H1 (cell line): ENCODE results near the gene TMEM126B. TPM values are rescaled to one million over a fixed set of nuclear protein-coding genes. Genes with fewer than 3 reads are reported as not detected.
"Not testable (repeated sequence)": the region's sequence is repeated elsewhere in the genome, so short reads cannot be mapped to it uniquely, and the experiment has no call there.

ENCODE experiments used
- CTCF ChIA-PET: fragments of 300-600 bp; sonication (Branson Sonifier 250); formaldehyde crosslinking; loops from one replicate; lab custom pipeline; 2021; ENCODE audit not compliant: partially characterized antibody; lab: Charles Lee
- POLR2A ChIA-PET: fragments of 300-600 bp; sonication (Branson Sonifier 250); formaldehyde crosslinking; loops from one replicate; lab custom pipeline; 2021; ENCODE audit warnings: inconsistent platforms; ENCODE audit not compliant: partially characterized antibody; lab: Charles Lee
- DNase-seq, 2 experiments: peaks; one replicate each; pipeline versions ENCODE4 v3.0.0 to v3.0.0-alpha.2; 2010 to 2022; ENCODE audit warnings: low spot score in 2 of 2, low read depth in 1 of 2, mixed read lengths in 1 of 2
- FAIRE-seq: peaks from 2 replicates; lab custom pipeline; 2011; peaks lifted over from hg19 to GRCh38; lab: Jason Lieb, UNC
- H2AFZ ChIP-seq: 2 replicates; pipeline ENCODE4 v1.8.1; 2012; ENCODE audit warnings: low read length, inconsistent platforms
- H2AK5ac ChIP-seq: 2 replicates; pipeline ENCODE4 v1.6.1; 2013; ENCODE audit warnings: low read depth, low read length
- H2BK120ac ChIP-seq: replicated peaks from 2 replicates; pipeline ENCODE3; 2013; ENCODE audit warnings: low read depth, low read length, inconsistent platforms
- H2BK12ac ChIP-seq: 2 replicates; pipeline ENCODE4 v1.6.1; 2013; ENCODE audit warnings: low read depth, low read length
- H2BK15ac ChIP-seq: 2 replicates; pipeline ENCODE4 v1.6.1; 2013; ENCODE audit warnings: low read length
- H2BK20ac ChIP-seq: 2 replicates; pipeline ENCODE4 v1.6.1; 2013; ENCODE audit warnings: low read length
- H2BK5ac ChIP-seq: 2 replicates; pipeline ENCODE4 v1.6.1; 2013; ENCODE audit warnings: low read depth, low read length
- H3K14ac ChIP-seq: 2 replicates; pipeline ENCODE4 v1.6.1; 2013; ENCODE audit warnings: inconsistent platforms; ENCODE audit not compliant: insufficient read length
- H3K18ac ChIP-seq: 2 replicates; pipeline ENCODE4 v1.6.1; 2013; ENCODE audit warnings: low read length; ENCODE audit errors: extremely low read depth
- H3K23ac ChIP-seq: 2 replicates; pipeline ENCODE4 v1.6.1; 2013; ENCODE audit warnings: inconsistent platforms; ENCODE audit not compliant: insufficient read length
- H3K23me2 ChIP-seq: 2 replicates; pipeline ENCODE4 v1.6.1; 2013; ENCODE audit warnings: low read depth, low read length
- H3K27ac ChIP-seq: 2 replicates; pipeline ENCODE4 v1.6.1; 2011; ENCODE audit warnings: low read depth, low read length, inconsistent platforms
- H3K27me3 ChIP-seq, 4 experiments: replicated peaks in 1 of 4; 1 replicate in 1 of 4; 2 replicates in 3 of 4; pipeline versions ENCODE4 v1.6.1 to v1.8.1; 2011 to 2013; ENCODE audit warnings: low read length in 3 of 4, mild to moderate bottlenecking in 3 of 4, inconsistent platforms in 2 of 4, mixed read lengths in 2 of 4, moderate library complexity in 1 of 4; ENCODE audit not compliant: control insufficient read depth in 3 of 4, insufficient read depth in 3 of 4; ENCODE audit errors: extremely low read depth in 1 of 4
- H3K36me3 ChIP-seq, 4 experiments: 2 replicates each; pipeline versions ENCODE4 v1.6.1 to v1.8.1; 2011 to 2013; ENCODE audit warnings: mild to moderate bottlenecking in 4 of 4, low read length in 3 of 4, moderate library complexity in 2 of 4, control low read depth in 1 of 4, inconsistent platforms in 1 of 4; ENCODE audit not compliant: insufficient read depth in 4 of 4, control insufficient read depth in 2 of 4
- H3K4ac ChIP-seq: replicated peaks from 2 replicates; pipeline ENCODE3; 2013; ENCODE audit warnings: low read length, low read depth, mixed read lengths, inconsistent platforms; ENCODE audit not compliant: insufficient read length
- H3K4me1 ChIP-seq, 4 experiments: replicated peaks in 1 of 4; 1 replicate in 1 of 4; 2 replicates in 3 of 4; pipeline versions ENCODE4 v1.6.1 to v1.8.1; 2011 to 2013; ENCODE audit warnings: low read length in 3 of 4, inconsistent platforms in 2 of 4, mixed read lengths in 1 of 4; ENCODE audit not compliant: insufficient read depth in 4 of 4, control insufficient read depth in 3 of 4
- H3K4me2 ChIP-seq, 2 experiments: 2 replicates each; pipeline versions ENCODE4 v1.6.1 to v1.8.1; 2011 to 2013; ENCODE audit warnings: low read depth in 2 of 2, low read length in 2 of 2, control low read depth in 1 of 2, inconsistent platforms in 1 of 2, mild to moderate bottlenecking in 1 of 2; ENCODE audit not compliant: insufficient read depth in 1 of 2
- H3K4me3 ChIP-seq, 4 experiments: fragments of 200-600, 300-600 bp in 1 of 4; sonication (generic), shearing (Covaris generic), sonication (Bioruptor Twin) in 1 of 4; 2 replicates each; pipeline versions ENCODE4 v1.5.1 to v1.8.1; 2011 to 2016; ENCODE audit warnings: low read length in 4 of 4, low read depth in 3 of 4, control low read depth in 2 of 4, inconsistent platforms in 2 of 4, mild to moderate bottlenecking in 2 of 4, mixed read lengths in 1 of 4, moderate library complexity in 1 of 4; ENCODE audit not compliant: insufficient read depth in 2 of 4; ENCODE audit errors: extremely low read depth in 1 of 4
- H3K56ac ChIP-seq: replicated peaks from 2 replicates; pipeline ENCODE3; 2013; ENCODE audit warnings: low read depth, mild to moderate bottlenecking, mixed read lengths, low read length, inconsistent platforms; ENCODE audit not compliant: insufficient read length
- H3K79me1 ChIP-seq: 2 replicates; pipeline ENCODE4 v1.6.1; 2013; ENCODE audit warnings: low read depth, low read length, control low read depth
- H3K79me2 ChIP-seq, 2 experiments: 2 replicates each; pipeline versions ENCODE4 v1.6.1 to v1.8.1; 2012 to 2013; ENCODE audit warnings: low read length in 2 of 2, mild to moderate bottlenecking in 2 of 2, inconsistent platforms in 1 of 2; ENCODE audit not compliant: insufficient read depth in 2 of 2, control insufficient read depth in 1 of 2
- H3K9ac ChIP-seq, 4 experiments: replicated peaks in 1 of 4; 1 replicate in 1 of 4; 2 replicates in 3 of 4; pipeline versions ENCODE4 v1.6.1 to v1.8.1; 2011 to 2013; ENCODE audit warnings: low read depth in 3 of 4, low read length in 3 of 4, control low read depth in 2 of 4, mild to moderate bottlenecking in 2 of 4, moderate library complexity in 2 of 4, inconsistent platforms in 1 of 4; ENCODE audit errors: extremely low read depth in 1 of 4
- H3K9me3 ChIP-seq, 2 experiments: 2 replicates each; pipeline versions ENCODE4 v1.6.1 to v1.8.1; 2012 to 2013; ENCODE audit warnings: mild to moderate bottlenecking in 2 of 2, moderate library complexity in 2 of 2, control low read depth in 1 of 2, inconsistent platforms in 1 of 2, low read depth in 1 of 2, low read length in 1 of 2, mixed read lengths in 1 of 2; ENCODE audit not compliant: insufficient read depth in 2 of 2
- H4K20me1 ChIP-seq, 2 experiments: replicated peaks in 1 of 2; 2 replicates each; pipeline versions ENCODE3 to v1.8.1; 2011 to 2013; ENCODE audit warnings: inconsistent platforms in 2 of 2, low read length in 2 of 2, mild to moderate bottlenecking in 1 of 2; ENCODE audit not compliant: insufficient read depth in 2 of 2, control insufficient read depth in 1 of 2
- H4K5ac ChIP-seq: 2 replicates; pipeline ENCODE4 v1.6.1; 2013; ENCODE audit warnings: low read length, low read depth, mixed read lengths, inconsistent platforms; ENCODE audit not compliant: insufficient read length
- H4K8ac ChIP-seq: 2 replicates; pipeline ENCODE4 v1.8.0; 2013; ENCODE audit warnings: mild to moderate bottlenecking, moderate library complexity, low read length, inconsistent platforms; ENCODE audit not compliant: insufficient read depth; ENCODE audit errors: extremely low read depth
- H4K91ac ChIP-seq: replicated peaks from 2 replicates; pipeline ENCODE3; 2013; ENCODE audit warnings: low read length, mixed read lengths, inconsistent platforms; ENCODE audit not compliant: insufficient read length
- whole genome bisulfite sequencing, 2 experiments: shearing (Covaris generic) in 1 of 2; methylation state at CpG; one replicate each; pipeline versions ENCODE4 v1.1.6 to v1.1.7; 2013 to 2015; ENCODE audit warnings: low lambda C conversion rate in 2 of 2, mixed read lengths in 2 of 2, inconsistent platforms in 1 of 2, low coverage in 1 of 2, missing lambda C conversion rate in 1 of 2; ENCODE audit not compliant: insufficient replicate concordance in 2 of 2, insufficient coverage in 1 of 2, insufficient read length in 1 of 2; ENCODE audit errors: extremely low coverage in 1 of 2, missing lambda C conversion rate in 1 of 2; 5-methylcytosine and 5-hydroxymethylcytosine counted together
- polyA plus RNA-seq, 7 experiments: library from polyadenylated mRNA; depleted of rRNA in 3 of 7; stranded (reverse) in 5 of 7; unstranded in 2 of 7; fragments of >200 nt in 5 of 7; fragments of 200-250 nt in 2 of 7; gene quantifications; 1 replicate in 5 of 7; 2 replicates in 1 of 7; 4 replicates in 1 of 7; pipeline versions ENCODE4 v1.2.1 to v1.2.3, GENCODE V29; 2011 to 2013; ENCODE audit warnings: missing spikeins in 2 of 7, mixed read lengths in 2 of 7
- total RNA-seq: library from RNA; stranded (reverse); fragmentation: NEBNext Ultra II Directional; extraction: Animal tissue kit (Norgen Biotek cat#: 25700); gene quantifications from 2 replicates; pipeline ENCODE4 v1.2.1, GENCODE V29; 2021

TMEM126B gene
- total and polyA plus RNA-seq, 2 of the 8 experiments (the other 6 are each of a cell fraction or from before 2014, with no cell fraction given): 85.6 to 101 TPM

DNA sequence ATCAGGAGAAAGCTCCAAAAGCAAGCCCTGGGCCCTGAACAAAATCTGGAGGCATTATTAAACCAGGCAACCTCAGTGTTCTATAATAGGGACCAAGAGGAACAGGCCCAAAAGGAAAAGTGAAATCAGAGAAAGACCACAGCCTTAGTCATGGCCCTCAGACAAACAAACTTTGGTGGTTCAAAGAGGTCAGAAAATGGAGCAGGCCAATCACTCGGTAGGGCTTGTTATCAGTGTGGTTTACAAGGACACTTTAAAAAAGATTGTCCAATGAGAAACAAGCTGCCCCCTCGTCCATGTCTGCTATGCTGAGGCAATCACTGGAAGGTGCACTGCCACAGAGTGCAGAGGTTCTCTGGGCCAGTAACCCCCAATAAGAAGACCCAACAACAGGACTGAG lies 19.1 kb upstream of the TMEM126B start:
- H3K9me3 ChIP-seq, H3K56ac ChIP-seq, H2BK5ac ChIP-seq, POLR2A ChIA-PET, H3K79me2 ChIP-seq, H3K4me2 ChIP-seq, H3K18ac ChIP-seq, H3K27ac ChIP-seq, DNase-seq, H3K23ac ChIP-seq, H3K4ac ChIP-seq, H2AFZ ChIP-seq, H2AK5ac ChIP-seq, H4K91ac ChIP-seq, H3K27me3 ChIP-seq, H3K79me1 ChIP-seq, H4K20me1 ChIP-seq, H3K9ac ChIP-seq, H3K23me2 ChIP-seq, H3K4me3 ChIP-seq, H3K14ac ChIP-seq, H4K8ac ChIP-seq, H2BK15ac ChIP-seq, FAIRE-seq, H4K5ac ChIP-seq, H2BK120ac ChIP-seq, H3K4me1 ChIP-seq, H2BK20ac ChIP-seq: not testable (repeated sequence)
- H3K36me3 ChIP-seq: peaks cover 0 to 10% (median 0%) of the 10 kb centered on the region in 4 experiments; a peak in 1 of 8 replicates
- CTCF ChIA-PET: interaction anchor here (0.6 to 0.9 kb wide), 2 partner anchors 13 to 1488 kb away, joined by 3 read pairs; no protein-coding TSS in a partner anchor
- WGBS, 2 experiments: 96% methylated on average over 2 of the region's 2 CpGs; no CpG with 5 or more reads in 1 of the 2 experiments
- 0 out of 2 replicates have a peak overlapping the region, but pooled peaks have one; percentile 39 for H2BK12ac ChIP-seq

DNA sequence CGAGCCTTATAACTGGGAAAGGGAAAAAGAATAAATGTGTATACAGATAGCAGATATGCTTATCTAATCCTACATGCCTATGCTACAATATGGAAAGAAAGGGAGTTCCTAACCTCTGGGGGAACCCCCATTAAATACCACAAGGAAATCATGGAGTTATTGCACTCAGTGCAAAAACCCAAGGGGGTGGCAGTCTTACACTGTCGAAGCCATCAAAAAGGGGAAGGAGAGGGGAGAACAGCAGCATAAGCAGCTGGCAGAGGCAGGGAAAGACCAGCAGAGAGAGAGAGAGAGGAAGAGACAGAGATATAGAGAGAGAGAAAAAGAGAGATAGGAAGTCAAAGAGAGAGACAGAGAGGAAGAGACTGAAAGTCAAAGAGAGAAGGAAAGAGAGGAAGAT lies 16.8 kb upstream of the TMEM126B start:
- CTCF ChIA-PET: interaction anchor here (0.6 kb wide), 1 partner anchor 1069 kb away, joined by 3 read pairs; no protein-coding TSS in a partner anchor
- H3K9ac ChIP-seq, H3K4me3 ChIP-seq, H4K8ac ChIP-seq, H3K18ac ChIP-seq, H3K79me1 ChIP-seq, H4K91ac ChIP-seq, H3K27me3 ChIP-seq, H4K20me1 ChIP-seq, H3K9me3 ChIP-seq, FAIRE-seq, H3K27ac ChIP-seq, H2BK120ac ChIP-seq, H2BK5ac ChIP-seq, H2BK12ac ChIP-seq, H3K79me2 ChIP-seq, POLR2A ChIA-PET, H3K56ac ChIP-seq, H2BK15ac ChIP-seq, H3K23me2 ChIP-seq, H3K4ac ChIP-seq, H3K4me1 ChIP-seq, H3K14ac ChIP-seq, H2AK5ac ChIP-seq, DNase-seq, H3K23ac ChIP-seq, H2AFZ ChIP-seq, H3K4me2 ChIP-seq, H2BK20ac ChIP-seq, H4K5ac ChIP-seq: not testable (repeated sequence)
- 100% methylated on average over 2 of the region's 2 CpGs; no CpG with 5 or more reads in 1 of the 2 experiments for WGBS, 2 experiments
- H3K36me3 ChIP-seq: peaks cover 0 to 10% (median 0%) of the 10 kb centered on the region in 4 experiments; a peak in 1 of 8 replicates
